Prostate gland (tissue), 2 donors: ENCODE measurements around the gene SLC12A8. TPM values are rescaled to one million over a fixed set of nuclear protein-coding genes. Genes with fewer than 3 reads are reported as not detected.

ENCODE experiments used
- DNase-seq: peaks from one replicate; pipeline ENCODE4 v3.0.0-alpha.2; 2019; ENCODE audit warnings: low spot score
- H3K27ac ChIP-seq, 2 donors: fragments of 200-600 bp; sonication (generic); 2 replicates each; pipeline ENCODE4 v1.5.1; 2017 to 2019
- H3K27me3 ChIP-seq: fragments of 200-600 bp; sonication (generic); replicated peaks from 2 replicates; pipeline ENCODE4 v1.5.1; 2019; ENCODE audit not compliant: insufficient read depth
- H3K36me3 ChIP-seq, 2 donors: fragments of 200-600 bp; sonication (generic); 1 replicate in 1 of 2; 2 replicates in 1 of 2; pipeline versions ENCODE4 v1.5.1 to v1.8.1; 2017 to 2019
- H3K4me1 ChIP-seq: fragments of 200-600 bp; sonication (generic); replicated peaks from 2 replicates; pipeline ENCODE4 v1.5.1; 2019
- H3K4me3 ChIP-seq, 2 donors: fragments of 200-600 bp; sonication (generic); 2 replicates each; pipeline ENCODE4 v1.5.1; 2017 to 2019
- H3K9me3 ChIP-seq: fragments of 200-600 bp; sonication (generic); 2 replicates; pipeline ENCODE4 v1.5.1; 2017
- CTCF ChIP-seq, 4 experiments: fragments of 200-600 bp in 2 of 4; fragments of 450-650 bp in 2 of 4; sonication (generic) in 2 of 4; IDR thresholded peaks; 1 replicate in 3 of 4; 2 replicates in 1 of 4; pipeline ENCODE4 v1.5.1; 2016 to 2019; ENCODE audit warnings: antibody characterized with exemption in 4 of 4, mild to moderate bottlenecking in 2 of 4, moderate library complexity in 2 of 4
- POLR2A ChIP-seq: fragments of 450-650 bp; IDR thresholded peaks from one replicate; pipeline ENCODE4 v1.6.1; 2016; ENCODE audit warnings: antibody characterized with exemption, mild to moderate bottlenecking
- POLR2AphosphoS5 ChIP-seq: sonication (generic); formaldehyde crosslinking; IDR thresholded peaks from one replicate; pipeline ENCODE4 v1.6.1; 2017; ENCODE audit warnings: antibody characterized with exemption
- WGBS: methylation state at CpG from one replicate; pipeline ENCODE4 v1.1.5; 2018; 5-methylcytosine and 5-hydroxymethylcytosine counted together
- intact Hi-C: fragments of 100-400 bp; cut with DNase I; formaldehyde crosslinking; loops from one replicate; pipeline ENCODE4 v1.14.2; 2022
- total RNA-seq, 2 donors: library from RNA; depleted of rRNA; stranded (reverse); fragments of >200 nt; gene quantifications; one replicate each; pipeline ENCODE4 v1.1.0, GENCODE V29; 2016

SLC12A8 gene
- total RNA-seq, 2 donors from 2014 or later = 6.5 to 16.4 TPM

GRCh38 chr3:125077864-125078263, 134.7 kb downstream of the SLC12A8 start:
- H3K4me1 ChIP-seq = no peaks in the 10 kb centered on the region
- no peak overlapping the region for H3K4me3 ChIP-seq
- no peak for TF ChIP-seq POLR2AphosphoS5
- no peak for TF ChIP-seq CTCF (IDR thresholded peaks at IDR 0.05)
- TF ChIP-seq POLR2A = no peak
- no peaks in the 10 kb centered on the region for H3K36me3 ChIP-seq
- 84% methylated on average over 3 of the region's 3 CpGs for WGBS
- H3K9me3 ChIP-seq = no peaks in the 10 kb centered on the region
- DNase-seq = no peak
- intact Hi-C loops = no loop called here
- H3K27ac ChIP-seq = no peak overlapping the region
- H3K27me3 ChIP-seq = no peaks in the 10 kb centered on the region

GRCh38 chr3:125076464-125076863, 136.1 kb downstream of the SLC12A8 start:
- Histone ChIP-seq H3K9me3 (no peaks in the 10 kb centered on the region), H3K4me3 (no peak overlapping the region), H3K27me3 (no peaks in the 10 kb centered on the region), H3K27ac (no peak overlapping the region), H3K36me3 (no peaks in the 10 kb centered on the region), H3K4me1 (no peaks in the 10 kb centered on the region)
- intact Hi-C loops = no loop called here
- 13% methylated on average over 1 of the region's 1 CpG for WGBS
- TF ChIP-seq POLR2AphosphoS5 = no peak
- TF ChIP-seq POLR2A = no peak
- TF ChIP-seq CTCF (IDR thresholded peaks at IDR 0.05) = no peak
- no peak for DNase-seq

DNA sequence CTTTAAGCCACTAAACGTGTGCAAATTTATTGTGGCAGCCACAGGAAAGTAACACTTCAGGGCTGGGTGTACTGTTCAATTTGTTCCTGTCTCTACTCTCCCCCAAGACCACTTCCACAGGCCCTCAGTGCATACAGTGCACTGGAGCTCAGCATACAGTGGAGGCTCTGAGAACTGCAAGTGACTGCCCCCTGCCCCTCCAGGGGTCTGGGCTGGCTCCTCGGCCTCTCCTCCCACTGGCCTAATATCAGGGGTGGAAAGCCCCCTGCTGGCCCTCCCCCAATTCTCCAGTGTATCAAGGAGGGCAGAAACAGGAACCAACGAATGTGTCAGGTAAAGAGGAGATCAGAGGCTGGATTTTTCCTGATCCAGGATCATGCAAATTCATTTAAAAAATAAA, 136.8 kb downstream of the SLC12A8 start:
- Histone ChIP-seq H3K27ac (no peak overlapping the region), H3K9me3 (no peaks in the 10 kb centered on the region), H3K4me3 (no peak overlapping the region), H3K36me3 (no peaks in the 10 kb centered on the region), H3K27me3 (no peaks in the 10 kb centered on the region), H3K4me1 (no peaks in the 10 kb centered on the region)
- no peak for DNase-seq
- intact Hi-C loops = no loop called here
- 73% methylated on average over 3 of the region's 3 CpGs for WGBS
- no peak for TF ChIP-seq CTCF (IDR thresholded peaks at IDR 0.05)
- TF ChIP-seq POLR2A = no peak
- no peak for TF ChIP-seq POLR2AphosphoS5

DNA sequence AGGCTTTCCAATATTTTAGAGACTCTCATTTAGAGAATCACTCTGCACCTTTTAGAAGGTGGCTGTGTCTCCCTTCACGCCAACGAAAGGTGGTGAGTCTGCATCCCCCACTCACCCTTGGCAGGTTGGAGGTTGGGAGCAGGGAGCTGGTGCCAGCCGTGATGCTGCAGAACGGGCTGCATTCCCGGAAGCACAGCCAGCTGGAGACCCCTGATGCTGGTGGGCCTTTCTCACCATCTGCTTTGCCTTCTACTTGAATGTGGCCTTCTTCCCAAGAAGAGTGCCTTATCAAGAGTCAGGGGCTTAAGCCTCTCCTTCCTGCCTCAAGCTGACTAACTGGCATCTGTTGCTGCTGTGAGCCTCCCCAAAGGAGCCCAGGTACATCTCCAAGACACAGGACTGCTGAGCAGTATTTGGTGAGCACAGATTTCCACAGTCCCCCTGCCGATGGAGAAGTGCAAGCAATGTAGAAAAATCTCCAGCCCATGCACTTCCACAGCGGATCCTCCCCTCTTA, 139.1 kb downstream of the SLC12A8 start:
- Histone ChIP-seq H3K27me3 (no peaks in the 10 kb centered on the region), H3K36me3 (no peaks in the 10 kb centered on the region), H3K4me1 (no peaks in the 10 kb centered on the region), H3K27ac (no peak overlapping the region), H3K9me3 (no peaks in the 10 kb centered on the region), H3K4me3 (no peak overlapping the region)
- WGBS = 86% methylated on average over 7 of the region's 7 CpGs
- no peak for DNase-seq
- TF ChIP-seq CTCF (IDR thresholded peaks at IDR 0.05) (no peak), POLR2A (no peak), POLR2AphosphoS5 (no peak)
- intact Hi-C loops = no loop called here

- WGBS = 86% methylated on average over 4 of the region's 4 CpGs
- no peak for DNase-seq
- intact Hi-C loops = no loop called here
- Histone ChIP-seq H3K36me3 (no peaks in the 10 kb centered on the region), H3K4me1 (no peaks in the 10 kb centered on the region), H3K27me3 (no peaks in the 10 kb centered on the region), H3K4me3 (no peak overlapping the region), H3K9me3 (no peaks in the 10 kb centered on the region), H3K27ac (no peak overlapping the region)
- no peak for TF ChIP-seq CTCF (IDR thresholded peaks at IDR 0.05)
- no peak for TF ChIP-seq POLR2A
- no peak for TF ChIP-seq POLR2AphosphoS5
Observed at GRCh38 chr3:125072749-125073389, 139.7 kb downstream of the SLC12A8 start.
